Measurements from ENCODE around the gene FLYWCH1. TPM values are rescaled to one million over a fixed set of nuclear protein-coding genes. Genes with fewer than 3 reads are reported as not detected.

The FLYWCH1 gene
- total and polyA plus RNA-seq, 2 donors (not counting 3 experiments of a cell fraction or from before 2014, with no cell fraction given): 32.0 to 51.2 TPM

GRCh38 chr16:2973093-2973492 lies 61.4 kb downstream of the FLYWCH1 start:
- no peak overlapping the region for H3K4me3 ChIP-seq (replicated peaks in 1 of 3; ENCODE audit: insufficient read depth in 1 of 3, low read depth in 1 of 3, low read length in 3 of 3)
- TF ChIP-seq JUN (IDR thresholded peaks at IDR 0.05; ENCODE audit: borderline replicate concordance, insufficient read depth, insufficient read length, low read depth): no peak
- no peak for TF ChIP-seq GATA2 (IDR thresholded peaks at IDR 0.05; ENCODE audit: insufficient read depth, insufficient read length, low read depth, low read length)
- TF ChIP-seq POLR2AphosphoS5 (IDR thresholded peaks at IDR 0.05; ENCODE audit: insufficient read depth, low read depth, low read length): no peak
- no peak for TF ChIP-seq FOS (IDR thresholded peaks at IDR 0.05; ENCODE audit: borderline replicate concordance, insufficient read depth, low read length)
- TF ChIP-seq MYC (IDR thresholded peaks at IDR 0.05; ENCODE audit: low read depth, low read length): no peak
- TF ChIP-seq CTCF (IDR thresholded peaks at IDR 0.05; ENCODE audit: extremely low read depth in 1 of 2, insufficient read depth in 1 of 2, low read depth in 1 of 2, low read length in 2 of 2): no peak
- TF ChIP-seq MAX (IDR thresholded peaks at IDR 0.05; ENCODE audit: insufficient read depth, insufficient read length): no peak
- TF ChIP-seq POLR2A (IDR thresholded peaks at IDR 0.05; ENCODE audit: low read depth, low read length): no peak
- TF ChIP-seq EZH2 (IDR thresholded peaks at IDR 0.05; ENCODE audit: borderline replicate concordance, low read depth, low read length, severe bottlenecking): no peak
- H3K79me2 ChIP-seq (ENCODE audit: control insufficient read depth, insufficient read depth, low read length): peaks cover 12% of the 10 kb centered on the region
- BruUV-seq (replicated peaks): no TSS peak
- no peak overlapping the region for H2AFZ ChIP-seq (ENCODE audit: low read depth, low read length)
- no peak overlapping the region for H3K4me2 ChIP-seq (ENCODE audit: insufficient read depth, low read length)
- intact Hi-C loops (cut with micrococcal nuclease) (no loop called here), dilution Hi-C loops (cut with MboI; ENCODE audit: extremely low pct_ligation_motif_present, low sequenced_read_pairs) (no loop called here)
- peaks cover 0 to 2% of the 10 kb centered on the region in 2 experiments for H3K27me3 ChIP-seq (ENCODE audit: control insufficient read depth in 2 of 2, insufficient read depth in 2 of 2, low read length in 2 of 2)
- peaks cover 9% of the 10 kb centered on the region for H3K4me1 ChIP-seq (ENCODE audit: control insufficient read depth, extremely low read depth, insufficient read depth, low read length)
- H3K9me1 ChIP-seq (replicated peaks; ENCODE audit: control insufficient read depth, extremely low read depth, insufficient read depth, low read length): no peaks in the 10 kb centered on the region
- H4K20me1 ChIP-seq (replicated peaks; ENCODE audit: control insufficient read depth, extremely low read depth, insufficient read depth, low read length): no peaks in the 10 kb centered on the region
- CTCF ChIA-PET: no interaction called here
- FAIRE-seq (no peak), DNase-seq (ENCODE audit: low read depth, low spot score) (no peak)
- no peak overlapping the region for H3K27ac ChIP-seq (ENCODE audit: insufficient read depth, low read depth, low read length)
- no peak overlapping the region for H3K9ac ChIP-seq (replicated peaks; ENCODE audit: extremely low read depth, insufficient read depth, low read length)
- H3K36me3 ChIP-seq (ENCODE audit: control insufficient read depth in 2 of 2, extremely low read depth in 1 of 2, insufficient read depth in 2 of 2, low read length in 2 of 2): peaks cover 0 to 2% of the 10 kb centered on the region in 2 experiments
- POLR2A ChIA-PET: no interaction called here
- no peaks in the 10 kb centered on the region for H3K9me3 ChIP-seq (replicated peaks; ENCODE audit: control insufficient read depth, insufficient read depth, low read length)

Measured in endothelial cell of umbilical vein (primary cell).